ENCODE results near the gene NFIX.
"Not testable (repeated sequence)": the region's sequence is repeated elsewhere in the genome, so short reads cannot be mapped to it uniquely, and the experiment has no call there.

NFIX gene

DNA sequence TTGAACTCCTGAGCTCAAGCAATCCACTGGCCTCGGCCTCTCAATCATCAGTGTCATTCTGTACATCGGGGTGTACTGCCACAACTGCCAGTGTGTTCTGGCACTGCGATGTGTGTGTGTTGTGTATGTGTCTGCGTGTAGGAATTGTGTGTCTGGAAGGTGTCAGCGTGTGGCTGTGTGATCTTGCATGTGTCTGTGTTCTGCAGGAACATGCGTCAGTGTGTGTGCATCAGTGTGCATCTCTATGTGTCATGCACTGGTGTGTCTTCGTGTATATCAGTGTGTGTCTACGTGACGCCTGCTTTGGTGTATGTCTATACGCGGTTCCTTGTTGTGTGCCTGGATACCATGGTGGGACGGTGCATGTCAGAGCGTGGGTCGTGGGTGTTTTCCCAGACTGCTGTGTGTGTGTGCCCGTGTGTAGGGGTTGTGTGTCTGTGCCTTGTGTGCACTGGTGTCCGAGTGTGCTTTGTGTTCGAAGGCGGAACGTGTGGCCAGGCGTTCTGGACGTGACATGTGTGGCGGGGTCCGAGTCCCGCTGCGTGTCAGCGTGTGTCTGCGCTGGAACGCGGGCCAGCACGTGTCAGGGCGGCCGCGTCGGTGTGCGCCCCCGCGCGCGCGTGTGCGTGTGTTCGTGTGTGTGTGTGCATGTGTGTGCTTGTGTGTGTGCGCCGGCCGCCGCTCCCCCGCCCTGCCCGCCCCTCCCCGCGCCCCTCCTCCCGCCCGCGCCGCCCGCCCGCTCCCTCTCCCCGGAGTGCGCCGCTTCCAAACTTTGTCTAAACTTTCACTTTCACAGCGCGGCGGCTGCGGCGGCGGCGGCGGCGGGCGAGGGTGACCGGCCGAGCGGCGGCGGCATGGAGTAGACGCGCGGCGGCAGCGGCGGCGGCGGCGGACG, at the start of gene NFIX:
Gene NFIX (plus strand): TSS at position 775 of the 895 bp plus-strand sequence. CDS start 363 bp downstream, outside the sequence.
- DNase-seq (ENCODE audit: low spot score): no peak

DNA sequence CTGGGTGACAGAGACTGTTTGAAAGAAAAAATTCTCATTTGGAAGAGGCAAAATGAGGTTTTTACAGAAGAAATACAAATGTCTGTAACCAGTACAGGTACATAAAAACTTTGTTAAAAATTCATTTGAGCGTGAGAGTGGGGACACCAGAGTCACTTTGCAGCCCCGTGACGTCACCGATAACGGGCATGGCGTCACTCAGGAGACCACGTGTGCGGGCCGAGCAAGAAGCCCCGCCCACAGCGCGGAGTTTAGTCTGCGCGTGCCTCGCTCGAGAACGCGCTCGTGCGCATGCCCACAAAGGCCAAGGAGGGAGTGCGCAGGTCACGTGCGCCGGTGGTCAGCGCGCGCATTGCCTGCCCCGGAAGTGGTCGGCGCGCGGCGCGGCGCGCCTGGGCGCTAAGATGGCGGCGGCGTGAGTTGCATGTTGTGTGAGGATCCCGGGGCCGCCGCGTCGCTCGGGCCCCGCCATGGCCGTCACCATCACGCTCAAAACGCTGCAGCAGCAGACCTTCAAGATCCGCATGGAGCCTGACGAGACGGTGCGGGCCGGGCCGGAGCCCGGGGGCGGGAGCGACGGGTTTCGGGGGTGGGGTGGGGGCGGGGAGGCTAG, 49.7 kb upstream of the NFIX start, which contains the start of gene RAD23A:
Gene RAD23A (plus strand): TSS at position 384 of the 613 bp plus-strand sequence. CDS start 87 bp downstream, at position 471.
- DNase-seq (ENCODE audit: low spot score): peak; percentile 94

DNA sequence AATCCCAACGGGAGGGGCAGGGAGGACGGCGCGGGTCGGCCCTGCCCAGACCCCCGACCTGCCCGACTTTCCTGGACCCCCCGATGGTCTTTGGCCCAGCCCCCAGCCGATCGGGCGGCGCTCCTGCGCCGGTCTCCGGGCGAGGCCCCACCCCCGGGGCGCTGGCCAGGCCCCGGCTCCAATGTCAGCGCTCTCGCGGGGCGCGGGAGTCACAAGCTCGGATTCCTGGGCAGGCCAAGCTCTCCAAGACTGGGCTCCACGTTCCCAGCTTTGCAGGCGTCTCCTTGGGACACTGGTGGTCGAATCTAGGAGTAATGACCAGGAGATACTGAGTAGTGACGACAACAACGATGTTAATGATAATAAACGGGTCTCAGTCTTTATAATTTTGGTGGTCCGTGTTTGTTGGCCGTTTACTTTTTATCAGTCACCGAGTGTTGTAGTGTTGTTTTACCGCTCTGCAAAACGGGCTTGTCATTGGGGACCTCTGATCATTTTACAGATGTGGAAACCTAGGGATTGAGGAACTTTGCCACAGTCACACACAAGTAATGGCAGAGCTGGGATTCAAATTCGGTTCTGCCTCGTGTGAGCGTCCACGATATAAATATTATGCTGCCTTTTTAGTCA, 49.1 kb upstream of the NFIX start:
- DNase-seq (ENCODE audit: low spot score): no peak

DNA sequence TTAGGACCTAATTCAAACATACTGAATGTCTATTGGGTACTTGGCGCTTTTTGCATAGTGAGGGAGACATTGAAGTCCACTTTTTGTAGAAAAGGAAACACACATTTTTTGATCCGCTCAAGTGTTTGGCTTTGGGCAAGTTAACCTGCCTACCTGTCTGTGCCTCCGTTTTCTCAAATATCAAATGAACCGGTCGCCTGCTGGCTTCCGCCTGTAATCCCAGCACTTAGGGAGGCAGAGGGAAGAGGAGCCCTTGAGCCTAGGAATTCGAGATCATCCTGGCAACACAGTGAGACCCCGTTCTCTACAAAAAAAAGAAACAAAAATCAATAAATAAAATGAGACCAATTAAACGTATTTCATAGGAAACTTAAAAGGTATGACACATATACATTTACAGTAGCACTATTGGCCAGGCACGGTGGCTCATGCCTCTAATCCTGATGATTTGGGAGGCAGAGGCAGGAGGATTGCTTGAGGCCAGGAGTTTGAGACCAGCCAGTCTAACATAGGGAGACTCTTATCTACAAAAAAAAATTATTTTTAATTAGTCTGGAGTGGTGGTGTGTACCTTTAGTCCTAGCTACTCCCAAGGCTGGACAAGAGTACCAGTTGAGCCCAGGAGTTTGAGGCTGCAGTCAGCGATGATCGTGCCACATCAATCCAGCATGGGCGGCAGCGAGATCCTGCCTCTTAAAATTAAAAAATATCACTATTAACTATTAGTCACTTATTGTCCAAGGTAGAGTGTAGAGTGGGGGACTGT, 48.4 kb upstream of the NFIX start:
- DNase-seq (ENCODE audit: low spot score): no peak

DNA sequence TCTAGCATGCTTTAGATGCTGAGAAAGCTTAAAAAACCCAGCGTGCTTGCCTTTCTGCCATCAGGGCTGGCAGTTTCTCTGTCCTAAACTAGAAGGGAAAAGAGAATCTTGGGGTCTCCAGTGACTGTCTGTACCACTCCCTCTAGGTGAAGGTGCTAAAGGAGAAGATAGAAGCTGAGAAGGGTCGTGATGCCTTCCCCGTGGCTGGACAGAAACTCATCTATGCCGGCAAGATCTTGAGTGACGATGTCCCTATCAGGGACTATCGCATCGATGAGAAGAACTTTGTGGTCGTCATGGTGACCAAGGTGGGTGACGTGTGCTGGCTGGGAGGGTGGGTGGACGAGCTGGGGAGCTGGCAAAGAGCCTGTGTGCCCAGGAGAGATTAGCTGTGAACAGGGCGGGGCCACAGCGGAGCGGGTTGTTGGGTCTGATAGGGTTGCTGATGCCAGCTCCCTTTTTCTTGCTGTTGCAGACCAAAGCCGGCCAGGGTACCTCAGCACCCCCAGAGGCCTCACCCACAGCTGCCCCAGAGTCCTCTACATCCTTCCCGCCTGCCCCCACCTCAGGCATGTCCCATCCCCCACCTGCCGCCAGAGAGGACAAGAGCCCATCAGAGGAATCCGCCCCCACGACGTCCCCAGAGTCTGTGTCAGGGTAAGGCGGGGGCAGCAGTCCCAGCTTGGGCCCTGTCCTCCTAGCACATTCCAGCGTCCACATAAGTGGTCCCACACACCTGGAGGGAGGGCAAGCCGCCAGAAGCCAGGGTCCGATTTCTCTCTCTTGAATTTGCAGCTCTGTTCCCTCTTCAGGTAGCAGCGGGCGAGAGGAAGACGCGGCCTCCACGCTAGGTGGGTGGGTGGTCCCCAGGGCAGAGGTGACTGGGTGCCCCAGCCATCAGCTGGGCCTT, 47.3 kb upstream of the NFIX start:
- DNase-seq (ENCODE audit: low spot score): no peak

DNA sequence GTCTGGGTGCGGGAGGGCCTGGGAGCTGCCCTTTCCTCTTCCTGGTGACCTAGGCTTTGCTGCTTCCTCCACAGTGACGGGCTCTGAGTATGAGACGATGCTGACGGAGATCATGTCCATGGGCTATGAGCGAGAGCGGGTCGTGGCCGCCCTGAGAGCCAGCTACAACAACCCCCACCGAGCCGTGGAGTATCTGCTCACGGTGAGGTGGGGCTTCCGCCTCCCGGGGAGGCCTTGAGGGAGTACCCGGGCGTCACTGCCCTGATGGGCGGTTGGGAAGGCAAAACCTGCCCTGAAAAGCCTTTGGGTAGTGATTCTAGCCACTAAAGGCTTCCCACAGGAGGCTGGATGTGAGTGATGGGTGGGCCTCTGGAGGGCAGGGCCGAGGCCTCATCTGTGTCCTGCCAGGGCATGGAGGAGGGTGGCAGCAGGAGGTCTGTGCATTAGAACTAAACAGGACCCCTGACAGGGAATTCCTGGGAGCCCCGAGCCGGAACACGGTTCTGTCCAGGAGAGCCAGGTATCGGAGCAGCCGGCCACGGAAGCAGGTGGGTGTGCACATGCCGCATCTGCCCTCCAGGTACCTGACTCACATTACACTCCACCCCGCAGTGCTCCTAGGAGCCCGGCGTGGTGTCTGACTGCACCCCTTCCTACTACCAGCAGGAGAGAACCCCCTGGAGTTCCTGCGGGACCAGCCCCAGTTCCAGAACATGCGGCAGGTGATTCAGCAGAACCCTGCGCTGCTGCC, 46.5 kb upstream of the NFIX start:
- DNase-seq (ENCODE audit: low spot score): no peak

DNA sequence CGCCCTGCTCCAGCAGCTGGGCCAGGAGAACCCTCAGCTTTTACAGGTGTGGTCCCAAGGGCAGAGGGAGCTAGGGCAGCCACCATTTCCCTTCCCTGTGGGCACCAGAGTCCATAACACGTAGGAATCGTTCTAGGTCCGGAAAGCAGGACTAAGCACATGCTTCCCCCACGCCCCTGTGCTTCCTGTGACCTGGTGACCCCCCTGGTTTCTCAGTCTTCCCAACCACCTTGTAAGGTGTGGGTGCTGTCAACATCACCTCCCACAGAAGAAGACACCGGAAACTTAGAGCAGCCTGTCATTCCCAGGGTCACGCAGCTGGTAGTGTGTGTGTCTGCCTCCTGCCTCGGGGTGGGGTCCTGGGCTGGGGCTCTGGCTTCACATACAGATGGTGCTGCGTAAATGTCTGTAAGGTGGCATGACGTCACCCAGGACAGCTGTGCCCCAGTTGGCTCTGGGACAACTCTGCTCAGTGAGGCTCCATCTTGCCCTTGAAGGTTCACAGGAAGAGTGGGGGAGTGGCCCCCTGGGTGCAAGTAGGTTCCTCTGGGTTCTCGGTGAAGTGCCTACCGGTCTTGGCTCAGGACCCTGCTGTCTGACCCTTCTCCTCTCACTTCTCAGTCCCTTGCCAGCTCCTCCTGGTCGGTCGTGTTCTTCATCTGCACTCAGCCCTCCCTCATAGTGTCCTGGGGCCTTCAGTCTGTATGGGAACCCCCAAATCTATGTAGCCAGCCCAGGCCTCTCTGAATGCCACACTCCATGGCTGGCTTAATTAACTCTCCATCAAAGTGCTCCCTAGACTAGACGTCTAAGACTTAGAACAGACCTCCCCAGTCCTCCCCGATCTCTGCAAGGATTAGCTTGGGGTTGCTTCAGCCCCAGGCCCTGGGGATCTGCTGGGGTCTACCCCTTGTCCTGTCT, 45.7 kb upstream of the NFIX start:
- DNase-seq (ENCODE audit: low spot score): no peak

DNA sequence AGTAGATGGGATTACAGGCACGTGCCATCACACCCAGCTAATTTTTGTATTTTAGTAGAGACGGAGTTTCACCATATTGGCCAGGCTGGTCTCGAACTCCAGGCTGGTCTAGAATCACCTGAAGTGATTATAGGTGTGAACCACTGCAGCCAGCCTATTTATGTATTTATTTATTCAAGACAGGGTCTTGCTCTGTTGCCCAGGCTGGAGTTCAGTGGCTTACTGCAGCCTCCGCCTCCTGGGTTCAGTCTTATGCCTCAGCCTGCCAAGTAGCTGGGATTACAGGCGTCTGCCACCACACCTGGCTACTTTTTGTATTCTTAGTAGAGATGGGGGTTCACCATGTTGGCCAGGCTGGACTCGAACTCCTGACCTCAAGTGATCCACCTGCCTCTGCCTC, 43.2 kb upstream of the NFIX start:
- not testable (repeated sequence) for DNase-seq (ENCODE audit: low spot score)

DNA sequence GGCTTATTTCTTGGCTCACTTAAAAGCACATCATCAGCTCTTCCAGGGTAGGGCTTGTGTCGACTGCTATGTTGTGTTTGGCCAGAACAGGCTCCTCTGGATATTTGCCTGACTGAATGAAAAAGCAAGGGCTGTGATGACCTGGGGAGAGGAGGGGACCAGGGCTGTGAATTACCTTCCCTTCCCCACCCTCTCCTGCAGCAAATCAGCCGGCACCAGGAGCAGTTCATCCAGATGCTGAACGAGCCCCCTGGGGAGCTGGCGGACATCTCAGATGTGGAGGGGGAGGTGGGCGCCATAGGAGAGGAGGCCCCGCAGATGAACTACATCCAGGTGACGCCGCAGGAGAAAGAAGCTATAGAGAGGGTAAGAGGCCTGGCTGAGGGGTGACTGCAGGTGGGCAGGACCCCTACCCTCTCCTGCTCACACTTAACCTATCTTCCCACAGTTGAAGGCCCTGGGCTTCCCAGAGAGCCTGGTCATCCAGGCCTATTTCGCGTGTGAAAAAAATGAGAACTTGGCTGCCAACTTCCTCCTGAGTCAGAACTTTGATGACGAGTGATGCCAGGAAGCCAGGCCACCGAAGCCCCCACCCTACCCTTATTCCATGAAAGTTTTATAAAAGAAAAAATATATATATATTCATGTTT, 42.7 kb upstream of the NFIX start:
- peak; percentile 89 for DNase-seq (ENCODE audit: low spot score)

DNA sequence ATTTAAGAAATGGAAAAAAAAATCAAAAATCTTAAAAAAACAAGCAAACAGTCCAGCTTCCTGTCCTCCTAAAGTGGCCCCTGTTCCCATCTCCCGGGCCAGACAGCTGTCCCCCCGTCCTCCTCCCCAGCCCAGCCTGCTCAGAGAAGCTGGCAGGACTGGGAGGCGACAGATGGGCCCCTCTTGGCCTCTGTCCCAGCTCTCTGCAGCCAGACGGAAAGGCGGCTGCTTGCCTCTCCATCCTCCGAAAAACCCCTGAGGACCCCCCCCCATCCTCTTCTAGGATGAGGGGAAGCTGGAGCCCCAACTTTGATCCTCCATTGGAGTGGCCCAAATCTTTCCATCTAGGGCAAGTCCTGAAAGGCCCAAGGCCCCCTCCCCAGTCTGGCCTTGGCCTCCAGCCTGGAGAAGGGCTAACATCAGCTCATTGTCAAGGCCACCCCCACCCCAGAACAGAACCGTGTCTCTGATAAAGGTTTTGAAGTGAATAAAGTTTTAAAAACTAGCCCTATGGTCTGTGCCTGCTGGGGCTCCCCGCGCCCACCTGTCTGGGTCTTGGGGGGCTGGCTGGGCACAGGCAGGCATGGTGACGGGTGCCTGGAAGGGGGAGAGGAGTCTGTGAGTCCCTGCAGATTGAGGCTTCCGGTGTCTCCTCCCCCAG, 42.0 kb upstream of the NFIX start:
- DNase-seq (ENCODE audit: low spot score): no peak

DNA sequence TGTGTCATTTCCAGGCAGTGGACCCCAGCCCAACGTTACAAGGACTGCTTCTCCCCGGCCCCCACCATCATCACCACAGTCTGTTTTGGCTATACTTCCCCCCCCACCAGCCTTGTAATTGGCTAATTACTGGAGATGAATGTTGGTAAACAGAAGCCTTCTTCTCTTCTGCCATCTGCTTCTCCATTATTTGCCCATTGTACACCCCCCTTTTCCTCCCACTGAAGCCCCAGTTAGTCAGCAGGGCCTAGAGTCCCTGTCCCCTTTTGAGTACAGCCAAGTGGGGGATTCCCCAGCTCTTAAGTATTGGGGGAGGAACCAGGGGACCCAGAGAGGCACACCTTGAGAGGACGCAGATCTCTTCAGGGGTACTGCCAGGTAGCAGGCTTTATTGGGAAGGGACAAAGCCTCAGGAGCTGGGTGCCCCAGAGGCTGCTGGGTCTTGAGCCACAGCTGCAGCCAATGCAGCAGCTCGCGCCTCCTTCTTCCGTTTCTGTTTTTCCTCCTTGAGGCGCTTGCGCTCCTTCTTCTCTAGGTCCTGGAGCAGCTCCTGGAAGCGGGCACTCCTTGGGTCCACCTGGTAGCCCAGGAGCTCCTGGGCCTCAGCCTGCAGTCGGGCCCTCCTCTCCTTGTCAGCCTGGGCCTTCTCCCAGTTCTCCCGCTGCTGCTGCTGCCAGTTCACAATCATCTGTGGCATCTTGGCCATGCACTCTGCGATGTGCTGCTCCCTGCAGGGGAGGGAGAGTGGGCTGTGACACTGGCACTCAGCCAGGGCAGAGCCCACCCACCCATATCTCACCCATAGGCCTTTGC, 41.3 kb upstream of the NFIX start:
- DNase-seq (ENCODE audit: low spot score): no peak

DNA sequence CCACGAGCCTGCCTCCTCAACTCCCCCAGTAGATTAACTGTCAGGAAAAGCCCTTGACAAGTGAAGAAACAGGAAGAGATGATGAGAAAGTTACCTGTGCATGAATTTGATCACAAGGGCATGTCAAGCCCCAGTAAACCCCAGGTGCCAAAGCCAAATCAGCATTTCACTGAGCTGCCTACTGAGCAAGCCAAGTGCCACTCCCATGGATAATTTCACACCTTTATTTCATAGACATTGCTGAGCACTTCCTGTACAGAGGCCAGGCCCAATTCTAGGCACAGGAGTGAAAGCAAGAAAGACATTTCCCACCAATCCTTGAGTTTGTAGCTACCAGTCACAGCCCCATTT, 40.7 kb upstream of the NFIX start:
- no peak for DNase-seq (ENCODE audit: low spot score)

DNA sequence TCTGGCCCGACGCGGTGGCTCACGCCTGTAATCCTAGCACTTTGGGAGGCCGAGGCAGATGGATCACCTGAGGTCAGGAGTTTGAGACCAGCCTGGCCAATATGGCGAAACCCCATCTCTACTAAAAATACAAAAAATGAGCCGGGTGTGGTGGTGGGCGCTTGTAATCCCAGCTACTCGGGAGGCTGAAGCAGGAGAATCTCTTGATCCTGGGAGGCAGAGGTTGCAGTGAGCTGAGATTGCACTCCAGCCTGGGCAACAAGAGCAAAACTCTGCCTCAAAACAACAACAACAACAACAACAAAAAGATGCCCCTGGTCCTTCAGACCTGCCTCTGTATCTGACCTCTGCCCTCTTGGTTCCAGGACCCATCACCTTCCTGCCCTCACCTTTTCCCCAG, 39.7 kb upstream of the NFIX start:
- not testable (repeated sequence) for DNase-seq (ENCODE audit: low spot score)

DNA sequence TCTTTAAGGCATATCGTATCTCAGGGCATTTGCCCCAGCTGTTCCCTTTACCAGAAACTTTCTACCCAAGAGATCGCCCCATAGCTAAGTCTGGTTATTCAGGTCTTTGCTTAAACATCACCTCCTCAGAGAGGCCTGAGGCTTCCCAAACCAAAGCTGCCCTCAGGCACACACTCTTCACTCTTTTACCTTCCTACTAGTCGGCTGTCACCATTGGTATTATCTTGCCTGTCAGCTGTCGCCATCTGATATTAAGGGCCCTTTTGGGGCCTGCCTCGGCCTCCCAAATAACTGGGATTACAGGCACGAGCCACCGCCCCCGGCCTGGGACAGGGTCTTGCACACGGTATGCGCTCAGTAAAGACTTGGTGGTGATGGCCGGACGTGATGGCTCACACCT, 39.3 kb upstream of the NFIX start:
- DNase-seq (ENCODE audit: low spot score): no peak

DNA sequence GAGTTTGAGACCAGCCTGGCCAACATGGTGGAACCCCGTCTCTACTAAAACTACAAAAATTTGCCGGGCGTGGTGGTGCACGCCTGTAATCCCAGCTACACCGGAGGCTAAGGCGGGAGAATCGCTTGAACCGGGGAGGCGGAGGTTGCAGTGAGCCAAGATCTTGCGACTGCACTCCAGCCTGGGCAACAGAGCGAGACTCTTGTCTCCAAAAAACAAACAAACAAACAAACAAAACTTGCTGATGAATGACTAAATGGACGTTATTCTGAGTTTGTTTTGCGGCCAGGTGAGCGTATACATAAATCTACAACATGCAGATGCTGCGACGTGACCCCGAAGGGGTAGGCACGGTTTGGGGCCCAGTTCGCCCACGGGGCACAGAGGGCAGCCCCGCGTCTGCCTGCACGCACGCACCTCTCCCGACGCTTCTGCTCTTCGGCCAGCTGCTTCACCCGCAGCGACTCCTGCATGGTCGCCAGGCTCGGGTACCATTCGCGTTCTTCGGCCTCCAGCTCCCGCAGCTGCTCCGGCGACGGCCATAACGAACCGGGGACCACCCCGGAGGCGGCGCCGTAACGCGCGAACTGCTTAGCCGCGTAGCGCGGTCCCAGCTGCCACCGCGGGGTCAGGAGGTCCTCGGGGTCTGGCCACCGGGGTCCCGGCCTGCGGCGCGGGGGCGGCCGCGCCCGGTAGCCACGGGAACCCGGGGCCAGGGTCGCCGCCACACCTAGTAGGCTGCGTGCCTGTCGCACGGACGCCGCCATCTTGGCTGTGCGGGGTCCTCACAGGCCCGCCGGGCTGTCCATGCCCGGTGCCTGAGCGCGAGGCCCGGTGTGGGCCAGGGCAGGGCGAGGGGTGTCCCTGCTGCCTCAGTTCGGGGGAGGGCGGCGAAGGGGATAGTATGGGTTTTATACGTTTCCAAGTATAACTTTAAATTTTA, 38.6 kb upstream of the NFIX start, which contains the start of gene GADD45GIP1:
Gene GADD45GIP1 (minus strand): TSS at position 778 of the 943 bp plus-strand sequence. CDS start 11 bp downstream, at position 767.
- DNase-seq (ENCODE audit: low spot score): no peak

DNA sequence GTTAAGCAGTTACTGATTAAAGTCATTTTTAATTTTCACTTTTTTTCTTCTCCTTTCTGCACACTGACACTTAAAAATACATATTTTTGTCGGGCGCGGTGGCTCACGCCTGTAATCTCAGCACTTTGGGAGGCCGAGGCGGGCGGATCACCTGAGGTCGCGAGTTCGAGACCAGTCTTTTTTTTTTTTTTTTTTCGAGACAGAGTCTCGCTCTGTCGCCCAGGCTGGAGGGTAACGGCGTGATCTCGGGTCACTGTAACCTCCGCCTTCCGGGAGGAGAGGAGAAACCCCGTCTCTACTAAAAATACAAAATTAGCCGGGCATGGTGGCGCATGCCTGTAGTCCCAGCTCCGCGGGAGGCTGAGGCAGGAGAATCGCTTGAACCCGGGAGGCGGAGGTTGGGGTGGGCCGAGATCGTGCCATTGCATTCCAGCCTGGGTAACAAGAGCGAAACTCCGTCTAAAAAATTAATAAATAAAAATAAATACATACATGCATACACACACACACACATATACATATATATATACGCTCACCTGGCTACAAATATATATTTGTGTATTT, 37.8 kb upstream of the NFIX start:
- not testable (repeated sequence) for DNase-seq (ENCODE audit: low spot score)
